AG09319 (cell line): ENCODE results near the gene TBP.
A peak's percentile ranks its signal among the peaks of the same experiment; 100 is the strongest.

Experiments
- DNase-seq: peaks from one replicate; pipeline ENCODE4 v3.0.0-alpha.2; 2010; ENCODE audit warnings: low read depth; ENCODE audit errors: extremely low read depth
- CTCF ChIP-seq: IDR thresholded peaks from 2 replicates; pipeline ENCODE4 v1.5.1; 2011; ENCODE audit warnings: low read depth, mild to moderate bottlenecking, inconsistent platforms, low read length, moderate library complexity

The TBP gene

GRCh38 chr6:170545405-170545804, 8.8 kb upstream of the TBP start:
- DNase-seq = no peak

DNA sequence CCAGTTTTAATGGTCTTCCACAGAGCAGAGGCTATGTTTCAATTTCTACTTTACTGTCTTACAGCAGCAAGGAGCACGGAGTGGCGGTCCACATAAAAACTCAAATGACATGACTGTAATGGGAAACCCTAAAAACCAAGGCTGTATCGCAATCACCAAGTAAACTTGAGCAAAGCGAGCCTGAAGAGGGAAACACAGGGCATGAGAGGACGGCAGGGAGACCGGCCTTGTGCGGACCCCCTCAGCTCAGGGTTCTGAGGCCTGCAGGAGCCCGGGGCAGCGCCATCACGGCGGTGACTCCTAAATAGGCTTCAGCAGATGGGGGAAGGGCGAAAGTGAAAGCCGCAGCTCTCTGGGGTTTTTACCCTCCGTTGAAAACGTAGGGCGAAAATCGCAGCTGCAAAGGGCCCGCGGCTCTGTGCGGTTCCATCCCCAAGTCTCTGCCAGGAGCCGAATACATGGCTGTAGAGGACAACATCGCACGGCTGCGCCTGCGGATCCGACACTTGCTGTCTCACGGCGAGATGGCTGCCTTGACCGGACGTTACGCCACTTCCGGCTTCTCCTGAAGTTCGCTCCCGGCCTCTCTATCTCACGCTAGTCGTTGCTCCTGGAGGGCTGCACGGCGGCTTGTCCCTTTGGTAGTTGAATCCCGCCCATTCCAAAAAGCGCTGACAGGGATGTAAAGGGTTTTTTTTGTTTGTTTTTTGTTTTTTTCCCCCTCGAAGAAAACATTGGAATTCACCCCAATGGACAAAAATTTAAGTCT, 1.2 kb upstream of the TBP start, which contains the start of gene PSMB1:
TSS of gene PSMB1 (minus strand) at position 543 of the 769 bp plus-strand sequence. CDS start at position 478, 65 bp downstream.
- TF ChIP-seq CTCF = no peak
- DNase-seq = peak; percentile 79

More at GRCh38 chr6:170545405-170545804, 8.8 kb upstream of the TBP start:
- TF ChIP-seq CTCF = no peak

DNA sequence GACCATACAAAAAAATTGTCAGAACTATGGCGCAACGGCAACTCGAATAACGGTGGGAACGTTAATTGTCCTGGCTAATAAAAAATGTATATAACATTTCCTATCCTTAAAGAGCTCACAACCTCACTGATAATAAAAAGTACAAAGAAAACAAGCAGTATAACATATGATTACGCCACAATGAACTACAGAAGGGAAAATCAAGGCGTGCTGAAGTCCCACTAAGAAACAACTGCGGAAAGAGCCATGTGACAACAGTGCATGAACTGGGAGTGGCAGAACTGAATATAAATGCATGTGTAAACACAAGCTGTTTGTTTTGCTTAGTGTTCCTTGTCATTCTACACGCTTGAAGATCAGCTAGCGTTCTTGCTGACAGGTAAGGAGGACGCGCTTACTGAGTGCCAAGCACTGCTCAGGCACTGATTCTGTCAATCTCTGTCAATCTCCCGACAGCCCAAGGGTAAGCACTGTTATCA, 596 bp upstream of the TBP start:
- DNase-seq = no peak
- no peak for TF ChIP-seq CTCF

DNA sequence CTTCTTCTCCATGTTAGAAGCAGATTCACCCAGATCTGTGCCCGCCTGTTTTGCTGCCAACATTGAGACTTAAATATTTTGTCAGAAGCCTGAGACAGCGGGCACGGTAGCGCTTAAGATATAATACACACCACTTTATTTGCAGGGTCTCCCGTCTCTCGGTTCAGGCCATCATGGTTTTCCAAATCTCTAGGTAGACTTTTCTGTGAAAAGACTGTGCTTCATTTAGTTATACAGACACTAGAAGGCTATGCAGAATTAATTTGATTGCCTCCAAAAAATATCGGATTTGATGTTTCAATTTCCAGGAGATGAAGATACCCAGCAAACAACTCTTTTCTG, 598 bp downstream of the TBP start:
- no peak for TF ChIP-seq CTCF
- no peak for DNase-seq

- no peak for DNase-seq
- no peak for TF ChIP-seq CTCF
Observed at GRCh38 chr6:170555305-170555704, 1.1 kb downstream of the TBP start.

DNA sequence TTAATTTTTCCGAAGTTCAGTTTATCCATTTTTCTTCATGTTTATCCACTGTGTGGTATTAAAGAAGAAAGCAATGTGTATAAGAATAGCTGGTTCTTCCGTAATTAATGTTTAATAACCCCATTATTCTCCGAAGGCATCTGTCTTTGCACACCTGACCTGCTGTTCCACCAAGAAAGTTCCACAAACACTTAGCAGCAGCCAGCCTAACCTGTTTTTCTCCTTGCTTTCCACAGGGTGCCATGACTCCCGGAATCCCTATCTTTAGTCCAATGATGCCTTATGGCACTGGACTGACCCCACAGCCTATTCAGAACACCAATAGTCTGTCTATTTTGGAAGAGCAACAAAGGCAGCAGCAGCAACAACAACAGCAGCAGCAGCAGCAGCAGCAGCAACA, 7.4 kb downstream of the TBP start:
- no peak for TF ChIP-seq CTCF
- no peak for DNase-seq

DNA sequence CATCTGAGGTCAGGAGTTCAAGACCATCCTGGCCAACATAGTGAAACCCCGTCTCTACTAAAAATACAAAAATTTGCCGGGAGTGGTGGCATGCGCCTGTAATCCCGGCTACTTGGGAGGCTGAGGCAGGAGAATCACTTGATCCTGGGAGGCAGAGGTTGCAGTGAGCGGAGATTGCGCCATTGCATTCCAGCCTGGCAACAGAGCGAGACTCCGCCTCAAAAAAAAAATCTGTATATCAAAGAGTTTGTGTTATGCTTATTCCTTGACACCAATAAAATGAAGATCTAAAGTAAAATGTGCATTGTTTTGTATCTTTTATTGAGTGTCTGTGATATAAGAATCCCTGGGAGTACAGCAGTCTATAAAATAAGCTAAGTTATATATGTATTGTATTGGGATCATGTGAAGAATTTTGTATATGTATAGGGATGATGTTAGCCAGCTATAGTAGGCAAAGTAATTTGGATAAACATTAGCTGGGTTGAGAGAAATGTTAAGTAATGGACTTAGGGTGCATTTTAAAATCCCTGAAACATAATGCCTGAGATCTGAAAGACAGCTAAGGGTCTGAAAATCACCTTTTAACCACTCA, 10.9 kb downstream of the TBP start:
- no peak for TF ChIP-seq CTCF
- no peak for DNase-seq
